Osteoblast (primary cell): ENCODE results near the gene FMOD. TPM values are rescaled to one million over a fixed set of nuclear protein-coding genes. Genes with fewer than 3 reads are reported as not detected.

Source experiments
- DNase-seq: peaks from one replicate; pipeline ENCODE4 v3.0.0; 2011; ENCODE audit warnings: low spot score, mixed read lengths; ENCODE audit not compliant: insufficient read length; ENCODE audit errors: missing footprints
- H2AFZ ChIP-seq: 2 replicates; pipeline ENCODE4 v1.6.0; 2011; ENCODE audit warnings: mild to moderate bottlenecking, low read length
- H3K27ac ChIP-seq: 2 replicates; pipeline ENCODE4 v1.5.1; 2011; ENCODE audit warnings: mild to moderate bottlenecking, low read depth, low read length, moderate library complexity
- H3K27me3 ChIP-seq: 2 replicates; pipeline ENCODE4 v1.6.0; 2012; ENCODE audit warnings: mild to moderate bottlenecking, control low read depth, inconsistent platforms, low read length, moderate library complexity; ENCODE audit not compliant: insufficient read depth
- H3K36me3 ChIP-seq: 2 replicates; pipeline ENCODE4 v1.5.1; 2011; ENCODE audit warnings: mild to moderate bottlenecking, low read length, control low read depth, moderate library complexity; ENCODE audit not compliant: insufficient read depth
- H3K4me1 ChIP-seq: 2 replicates; pipeline ENCODE4 v1.5.1; 2011; ENCODE audit warnings: mild to moderate bottlenecking, low read length, control low read depth, moderate library complexity; ENCODE audit not compliant: insufficient read depth
- H3K4me2 ChIP-seq: 2 replicates; pipeline ENCODE4 v1.6.0; 2011; ENCODE audit warnings: mild to moderate bottlenecking, low read length; ENCODE audit not compliant: insufficient read depth
- H3K4me3 ChIP-seq: fragments of 200-600 bp; sonication (generic); 3 replicates; pipeline ENCODE4 v1.5.1; 2012; ENCODE audit warnings: mild to moderate bottlenecking, low read length, inconsistent platforms; ENCODE audit not compliant: insufficient read depth
- H3K79me2 ChIP-seq: 2 replicates; pipeline ENCODE4 v1.6.0; 2012; ENCODE audit warnings: mild to moderate bottlenecking, low read length, control low read depth, inconsistent platforms; ENCODE audit not compliant: insufficient read depth
- H3K9me3 ChIP-seq: 2 replicates; pipeline ENCODE4 v1.5.1; 2011; ENCODE audit warnings: low read depth, low read length, control low read depth
- H4K20me1 ChIP-seq: 2 replicates; pipeline ENCODE4 v1.6.0; 2012; ENCODE audit warnings: mild to moderate bottlenecking, low read length, control low read depth; ENCODE audit not compliant: insufficient read depth
- CTCF ChIP-seq: IDR thresholded peaks from 2 replicates; pipeline ENCODE4 v1.5.1; 2011; ENCODE audit warnings: mild to moderate bottlenecking, low read depth, low read length, moderate library complexity; ENCODE audit errors: extremely low read depth
- total RNA-seq: library from RNA; depleted of rRNA; stranded (reverse); fragments of >200 nt; gene quantifications from 2 replicates; pipeline ENCODE4 v1.2.3, GENCODE V29; 2012

The FMOD gene
- total RNA-seq, 1 donor = 2.9 TPM

- peaks cover 22% of the 10 kb centered on the region for H3K27me3 ChIP-seq
- H3K27ac ChIP-seq = no peak overlapping the region
- H3K36me3 ChIP-seq = no peaks in the 10 kb centered on the region
- no peaks in the 10 kb centered on the region for H3K79me2 ChIP-seq
- no peak overlapping the region for H2AFZ ChIP-seq
- no peak for DNase-seq
- no peaks in the 10 kb centered on the region for H4K20me1 ChIP-seq
- no peak overlapping the region for H3K4me3 ChIP-seq
- TF ChIP-seq CTCF = no peak
- no peak overlapping the region for H3K4me2 ChIP-seq
- no peaks in the 10 kb centered on the region for H3K4me1 ChIP-seq
- H3K9me3 ChIP-seq = no peaks in the 10 kb centered on the region
These were observed 15.6 kb upstream of the FMOD start for GRCh38 chr1:203366476-203366875.

DNA sequence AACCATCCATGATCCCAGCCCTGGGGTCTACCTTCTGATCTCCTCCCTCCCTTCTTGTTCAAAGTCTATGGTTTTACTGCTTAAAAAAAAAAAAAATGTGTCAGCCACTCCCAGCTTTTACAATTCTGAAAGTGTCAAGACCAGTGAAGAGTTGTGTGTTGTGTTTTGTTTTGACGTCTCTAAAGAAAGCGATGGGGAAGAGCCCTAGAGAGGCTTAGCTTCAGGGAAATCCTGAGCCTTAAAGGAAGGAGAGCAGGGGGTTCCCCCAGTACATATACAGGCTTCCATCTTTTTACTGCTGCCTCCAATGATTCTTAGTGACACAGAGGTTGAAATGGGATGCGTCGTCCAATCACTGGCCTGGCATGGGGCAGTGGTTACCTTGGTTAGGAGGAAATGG is 13.9 kb upstream of the FMOD start:
- peaks cover 30% of the 10 kb centered on the region for H3K27me3 ChIP-seq
- no peak overlapping the region for H3K4me2 ChIP-seq
- no peaks in the 10 kb centered on the region for H4K20me1 ChIP-seq
- TF ChIP-seq CTCF = no peak
- no peaks in the 10 kb centered on the region for H3K9me3 ChIP-seq
- no peak overlapping the region for H3K4me3 ChIP-seq
- no peaks in the 10 kb centered on the region for H3K36me3 ChIP-seq
- no peaks in the 10 kb centered on the region for H3K4me1 ChIP-seq
- no peak for DNase-seq
- no peak overlapping the region for H3K27ac ChIP-seq
- H2AFZ ChIP-seq = no peak overlapping the region
- H3K79me2 ChIP-seq = no peaks in the 10 kb centered on the region

GRCh38 chr1:203364094-203364801 is 13.3 kb upstream of the FMOD start:
- H3K4me1 ChIP-seq = no peaks in the 10 kb centered on the region
- DNase-seq = no peak
- no peaks in the 10 kb centered on the region for H3K79me2 ChIP-seq
- no peaks in the 10 kb centered on the region for H3K9me3 ChIP-seq
- no peak overlapping the region for H3K27ac ChIP-seq
- H3K4me3 ChIP-seq = no peak overlapping the region
- no peaks in the 10 kb centered on the region for H4K20me1 ChIP-seq
- H3K36me3 ChIP-seq = no peaks in the 10 kb centered on the region
- no peak overlapping the region for H3K4me2 ChIP-seq
- H3K27me3 ChIP-seq = peaks cover 35% of the 10 kb centered on the region
- no peak overlapping the region for H2AFZ ChIP-seq
- no peak for TF ChIP-seq CTCF

GRCh38 chr1:203362720-203363025 is 11.8 kb upstream of the FMOD start:
- H3K27ac ChIP-seq = no peak overlapping the region
- no peaks in the 10 kb centered on the region for H3K9me3 ChIP-seq
- H3K36me3 ChIP-seq = no peaks in the 10 kb centered on the region
- no peak for DNase-seq
- H3K4me1 ChIP-seq = no peaks in the 10 kb centered on the region
- H3K79me2 ChIP-seq = no peaks in the 10 kb centered on the region
- H2AFZ ChIP-seq = no peak overlapping the region
- no peak overlapping the region for H3K4me2 ChIP-seq
- no peak for TF ChIP-seq CTCF
- no peaks in the 10 kb centered on the region for H4K20me1 ChIP-seq
- H3K4me3 ChIP-seq = no peak overlapping the region
- peaks cover 45% of the 10 kb centered on the region for H3K27me3 ChIP-seq
